ENCODE data around the gene GFOD1.

Gene GFOD1

GRCh38 chr6:13469693-13470092 is 17.7 kb downstream of the GFOD1 start:
- Histone ChIP-seq H4K20me1 (ENCODE audit: insufficient read depth) (no peaks in the 10 kb centered on the region), H3K27ac (no peak overlapping the region), H3K36me3 (ENCODE audit: insufficient read depth) (no peaks in the 10 kb centered on the region), H2AFZ (ENCODE audit: low read depth) (no peak overlapping the region), H3K27me3 (ENCODE audit: insufficient read depth, low read depth) (no peaks in the 10 kb centered on the region), H3K79me2 (ENCODE audit: insufficient read depth, low read depth) (no peaks in the 10 kb centered on the region; the same call in 1 of the 2 replicates), H3K4me2 (no peak overlapping the region), H3K4me3 (IDR thresholded peaks at IDR 0.05; ENCODE audit: insufficient read depth, low read depth, low read length) (no peak overlapping the region), H3K4me1 (ENCODE audit: low read depth, poor library complexity, severe bottlenecking) (no peaks in the 10 kb centered on the region), H3K9ac (no peak overlapping the region)
- no peak for TF ChIP-seq CTCF (conservative IDR thresholded peaks at IDR 0.05; ENCODE audit: low read depth, low read length)

GRCh38 chr6:13468839-13469238 is 18.6 kb downstream of the GFOD1 start:
- H3K36me3 ChIP-seq (ENCODE audit: insufficient read depth): no peaks in the 10 kb centered on the region
- H2AFZ ChIP-seq (ENCODE audit: low read depth): no peak overlapping the region
- no peak overlapping the region for H3K9ac ChIP-seq
- TF ChIP-seq CTCF (conservative IDR thresholded peaks at IDR 0.05; ENCODE audit: low read depth, low read length): no peak
- no peaks in the 10 kb centered on the region for H4K20me1 ChIP-seq (ENCODE audit: insufficient read depth)
- no peak overlapping the region for H3K27ac ChIP-seq
- no peaks in the 10 kb centered on the region; the same call in 1 of the 2 replicates for H3K79me2 ChIP-seq (ENCODE audit: insufficient read depth, low read depth)
- H3K27me3 ChIP-seq (ENCODE audit: insufficient read depth, low read depth): no peaks in the 10 kb centered on the region
- H3K4me3 ChIP-seq (IDR thresholded peaks at IDR 0.05; ENCODE audit: insufficient read depth, low read depth, low read length): no peak overlapping the region
- H3K4me2 ChIP-seq: no peak overlapping the region
- H3K4me1 ChIP-seq (ENCODE audit: low read depth, poor library complexity, severe bottlenecking): no peaks in the 10 kb centered on the region

- Histone ChIP-seq H3K79me2 (ENCODE audit: insufficient read depth, low read depth) (no peaks in the 10 kb centered on the region; the same call in 1 of the 2 replicates), H3K4me1 (ENCODE audit: low read depth, poor library complexity, severe bottlenecking) (no peaks in the 10 kb centered on the region), H3K27ac (no peak overlapping the region)
These were observed 20.2 kb downstream of the GFOD1 start for GRCh38 chr6:13467216-13467600.

GRCh38 chr6:13466304-13467215 is 20.8 kb downstream of the GFOD1 start:
- Histone ChIP-seq H3K36me3 (ENCODE audit: insufficient read depth) (no peaks in the 10 kb centered on the region), H3K9ac (no peak overlapping the region), H4K20me1 (ENCODE audit: insufficient read depth) (no peaks in the 10 kb centered on the region), H3K79me2 (ENCODE audit: insufficient read depth, low read depth) (no peaks in the 10 kb centered on the region; the same call in 1 of the 2 replicates), H3K4me2 (no peak overlapping the region), H3K4me3 (IDR thresholded peaks at IDR 0.05; ENCODE audit: insufficient read depth, low read depth, low read length) (no peak overlapping the region), H3K27me3 (ENCODE audit: insufficient read depth, low read depth) (no peaks in the 10 kb centered on the region), H2AFZ (ENCODE audit: low read depth) (no peak overlapping the region), H3K4me1 (ENCODE audit: low read depth, poor library complexity, severe bottlenecking) (no peaks in the 10 kb centered on the region), H3K27ac (no peak overlapping the region)
- TF ChIP-seq CTCF (conservative IDR thresholded peaks at IDR 0.05; ENCODE audit: low read depth, low read length): no peak

More at GRCh38 chr6:13467216-13467600, 20.2 kb downstream of the GFOD1 start:
- no peak overlapping the region for H3K4me2 ChIP-seq
- no peaks in the 10 kb centered on the region for H3K36me3 ChIP-seq (ENCODE audit: insufficient read depth)
- H3K4me3 ChIP-seq (IDR thresholded peaks at IDR 0.05; ENCODE audit: insufficient read depth, low read depth, low read length): no peak overlapping the region
- no peaks in the 10 kb centered on the region for H4K20me1 ChIP-seq (ENCODE audit: insufficient read depth)
- no peak for TF ChIP-seq CTCF (conservative IDR thresholded peaks at IDR 0.05; ENCODE audit: low read depth, low read length)
- H2AFZ ChIP-seq (ENCODE audit: low read depth): no peak overlapping the region
- H3K27me3 ChIP-seq (ENCODE audit: insufficient read depth, low read depth): no peaks in the 10 kb centered on the region
- no peak overlapping the region for H3K9ac ChIP-seq
